T-helper 9 cell (primary cell): ENCODE results near the gene ADCY9.

Experiments
- DNase-seq: peaks from one replicate; pipeline ENCODE4 v3.0.0-alpha.2; 2020

Gene ADCY9

GRCh38 chr16:3999479-4000325 lies 116.5 kb downstream of the ADCY9 start:
- DNase-seq = no peak

GRCh38 chr16:3998793-3999478 lies 117.3 kb downstream of the ADCY9 start:
- DNase-seq = no peak

- DNase-seq = no peak
Observed at GRCh38 chr16:3997231-3997841, 118.9 kb downstream of the ADCY9 start.

GRCh38 chr16:3995001-3995400 lies 121.2 kb downstream of the ADCY9 start:
- DNase-seq = no peak

GRCh38 chr16:3993052-3993785 lies 123.0 kb downstream of the ADCY9 start:
- DNase-seq = no peak

- no peak for DNase-seq
Observed at GRCh38 chr16:3992297-3993051, 123.8 kb downstream of the ADCY9 start.

- no peak for DNase-seq
Observed at GRCh38 chr16:3988824-3989223, 127.4 kb downstream of the ADCY9 start.

- no peak for DNase-seq
Observed at GRCh38 chr16:3988011-3988410, 128.2 kb downstream of the ADCY9 start.

GRCh38 chr16:3987231-3987630 lies 129.0 kb downstream of the ADCY9 start:
- no peak for DNase-seq

- no peak for DNase-seq
Observed at GRCh38 chr16:3986235-3986544, 130.1 kb downstream of the ADCY9 start.

- DNase-seq = no peak
Observed at GRCh38 chr16:3984111-3985060, 131.9 kb downstream of the ADCY9 start.

- peak; percentile 9 for DNase-seq
Observed at GRCh38 chr16:3983081-3983520, 133.1 kb downstream of the ADCY9 start.

GRCh38 chr16:3982216-3982615 lies 134.0 kb downstream of the ADCY9 start:
- DNase-seq = no peak

GRCh38 chr16:3980253-3981111 lies 135.8 kb downstream of the ADCY9 start:
- no peak for DNase-seq

GRCh38 chr16:3979518-3979917 lies 136.7 kb downstream of the ADCY9 start:
- DNase-seq = no peak

- DNase-seq = no peak
Observed at GRCh38 chr16:3979070-3979469, 137.2 kb downstream of the ADCY9 start.

GRCh38 chr16:3977376-3977775 lies 138.9 kb downstream of the ADCY9 start:
- DNase-seq = no peak

- no peak for DNase-seq
Observed at GRCh38 chr16:3974751-3975150, 141.5 kb downstream of the ADCY9 start.

GRCh38 chr16:3971706-3972105 lies 144.5 kb downstream of the ADCY9 start:
- DNase-seq = no peak

GRCh38 chr16:3971261-3971660 lies 145.0 kb downstream of the ADCY9 start:
- no peak for DNase-seq
